Choroid plexus epithelial cell (primary cell): ENCODE results near the gene NLRP1.

Source experiments
- DNase-seq: peaks from one replicate; pipeline ENCODE4 v3.0.0-alpha.2; 2010; ENCODE audit warnings: low read depth
- H3K4me3 ChIP-seq: 2 replicates; pipeline ENCODE4 v1.5.1; 2011; ENCODE audit warnings: low read depth, mild to moderate bottlenecking, control low read depth, low read length, moderate library complexity
- TF ChIP-seq, protein P1 (sequence below): conservative IDR thresholded peaks from 2 replicates; pipeline ENCODE4 v1.5.1; 2011; ENCODE audit warnings: low read depth, mild to moderate bottlenecking, control low read depth, inconsistent platforms, low read length, moderate library complexity

Gene NLRP1

DNA sequence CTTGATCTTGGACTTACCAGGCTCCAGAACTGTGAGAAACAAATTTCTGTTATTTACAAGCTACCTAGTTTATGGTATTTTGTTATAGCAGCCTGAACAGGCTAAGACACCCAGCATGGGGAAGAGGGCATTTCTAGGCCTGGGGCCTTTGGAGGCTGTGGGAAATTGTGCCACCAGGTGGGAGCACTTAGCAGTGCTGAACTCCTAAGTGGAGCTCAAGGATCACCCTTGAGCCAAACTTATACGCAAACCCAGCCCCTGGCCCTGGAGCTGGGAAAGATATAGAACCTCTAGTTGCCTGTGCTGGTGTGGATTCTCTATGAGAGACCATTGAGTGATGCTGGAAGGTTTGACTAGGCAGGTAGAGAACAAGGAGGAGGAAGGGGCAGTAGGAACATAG lies 61.8 kb downstream of the NLRP1 start:
- DNase-seq = no peak
- no peak overlapping the region for H3K4me3 ChIP-seq
- TF ChIP-seq, protein P1, sequence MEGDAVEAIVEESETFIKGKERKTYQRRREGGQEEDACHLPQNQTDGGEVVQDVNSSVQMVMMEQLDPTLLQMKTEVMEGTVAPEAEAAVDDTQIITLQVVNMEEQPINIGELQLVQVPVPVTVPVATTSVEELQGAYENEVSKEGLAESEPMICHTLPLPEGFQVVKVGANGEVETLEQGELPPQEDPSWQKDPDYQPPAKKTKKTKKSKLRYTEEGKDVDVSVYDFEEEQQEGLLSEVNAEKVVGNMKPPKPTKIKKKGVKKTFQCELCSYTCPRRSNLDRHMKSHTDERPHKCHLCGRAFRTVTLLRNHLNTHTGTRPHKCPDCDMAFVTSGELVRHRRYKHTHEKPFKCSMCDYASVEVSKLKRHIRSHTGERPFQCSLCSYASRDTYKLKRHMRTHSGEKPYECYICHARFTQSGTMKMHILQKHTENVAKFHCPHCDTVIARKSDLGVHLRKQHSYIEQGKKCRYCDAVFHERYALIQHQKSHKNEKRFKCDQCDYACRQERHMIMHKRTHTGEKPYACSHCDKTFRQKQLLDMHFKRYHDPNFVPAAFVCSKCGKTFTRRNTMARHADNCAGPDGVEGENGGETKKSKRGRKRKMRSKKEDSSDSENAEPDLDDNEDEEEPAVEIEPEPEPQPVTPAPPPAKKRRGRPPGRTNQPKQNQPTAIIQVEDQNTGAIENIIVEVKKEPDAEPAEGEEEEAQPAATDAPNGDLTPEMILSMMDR = no peak

DNA sequence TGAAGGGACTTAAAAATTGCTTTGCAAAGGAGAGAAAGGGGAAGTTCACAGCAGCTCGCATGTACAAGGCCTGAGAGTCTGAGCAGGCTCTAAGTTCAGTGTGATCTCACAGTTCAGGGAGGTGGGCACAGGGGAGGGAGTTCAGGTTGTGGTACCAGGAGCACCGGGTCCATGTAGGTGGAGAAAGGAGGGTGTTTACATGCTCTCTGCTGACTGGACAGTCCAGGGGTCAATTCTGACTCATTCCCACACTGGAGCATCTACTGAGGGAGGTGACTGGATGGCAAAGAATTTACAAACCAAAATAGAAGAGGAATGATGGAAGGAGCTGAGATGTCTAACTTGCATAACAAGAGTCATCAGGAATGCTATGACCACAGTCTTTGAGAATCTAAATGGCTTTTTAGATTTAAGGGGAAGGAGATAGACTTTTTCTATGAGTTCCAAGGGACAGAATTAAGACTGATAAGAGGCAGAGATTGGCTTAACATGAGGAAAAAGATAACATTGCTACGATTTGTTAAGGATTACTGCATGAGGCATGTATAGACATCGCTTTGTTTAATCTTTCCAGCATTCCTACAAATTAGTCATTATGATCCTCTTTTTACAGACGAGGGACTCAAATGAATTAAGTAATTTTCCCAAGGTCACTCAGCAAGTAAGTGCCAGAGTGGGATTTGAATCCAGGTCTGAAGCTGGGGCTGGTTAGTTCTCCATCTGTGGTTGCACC lies 68.1 kb downstream of the NLRP1 start:
- TF ChIP-seq, protein P1 = no peak
- peak; percentile 98 for DNase-seq
- no peak overlapping the region for H3K4me3 ChIP-seq

DNA sequence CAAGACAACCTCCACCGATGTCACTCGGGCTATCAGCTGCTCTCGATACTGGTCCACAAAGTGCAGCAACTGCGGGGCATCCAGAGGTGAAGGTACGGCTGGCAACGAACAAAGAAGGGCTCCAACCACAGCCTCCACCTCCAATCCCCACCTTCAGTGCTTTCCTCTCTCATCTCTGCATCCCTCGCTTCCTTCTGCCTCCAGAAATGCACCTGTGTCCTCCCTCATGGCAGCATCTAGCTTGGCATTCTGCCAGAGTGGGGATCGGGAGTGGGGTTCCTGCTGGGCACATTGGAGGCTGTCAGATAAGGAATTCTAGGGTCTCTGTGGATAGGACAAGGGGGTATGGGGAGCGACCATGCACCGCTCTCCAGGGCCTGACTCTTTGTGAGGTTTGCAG lies 69.3 kb downstream of the NLRP1 start:
- H3K4me3 ChIP-seq = no peak overlapping the region
- TF ChIP-seq, protein P1 = no peak
- DNase-seq = no peak

DNA sequence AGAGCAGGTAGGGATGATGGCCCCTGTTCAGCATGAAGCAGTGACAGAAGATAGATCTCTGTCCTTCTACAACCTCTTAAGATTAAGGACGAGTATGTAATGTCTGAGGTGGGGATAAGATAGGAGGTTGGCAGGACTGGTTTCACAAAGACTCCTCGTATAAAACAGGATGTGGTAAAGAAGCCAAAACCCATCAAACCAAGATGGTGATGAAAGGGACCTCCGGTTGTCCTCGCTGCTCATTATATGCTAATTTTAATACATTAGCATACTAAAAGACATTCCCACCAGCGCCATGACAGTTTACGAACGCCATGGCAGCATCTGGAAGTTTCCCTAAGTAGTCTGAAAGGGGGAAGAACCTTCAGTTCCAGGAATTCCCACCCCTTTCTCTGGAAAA lies 70.7 kb downstream of the NLRP1 start:
- DNase-seq = no peak
- TF ChIP-seq, protein P1 = no peak
- no peak overlapping the region for H3K4me3 ChIP-seq

DNA sequence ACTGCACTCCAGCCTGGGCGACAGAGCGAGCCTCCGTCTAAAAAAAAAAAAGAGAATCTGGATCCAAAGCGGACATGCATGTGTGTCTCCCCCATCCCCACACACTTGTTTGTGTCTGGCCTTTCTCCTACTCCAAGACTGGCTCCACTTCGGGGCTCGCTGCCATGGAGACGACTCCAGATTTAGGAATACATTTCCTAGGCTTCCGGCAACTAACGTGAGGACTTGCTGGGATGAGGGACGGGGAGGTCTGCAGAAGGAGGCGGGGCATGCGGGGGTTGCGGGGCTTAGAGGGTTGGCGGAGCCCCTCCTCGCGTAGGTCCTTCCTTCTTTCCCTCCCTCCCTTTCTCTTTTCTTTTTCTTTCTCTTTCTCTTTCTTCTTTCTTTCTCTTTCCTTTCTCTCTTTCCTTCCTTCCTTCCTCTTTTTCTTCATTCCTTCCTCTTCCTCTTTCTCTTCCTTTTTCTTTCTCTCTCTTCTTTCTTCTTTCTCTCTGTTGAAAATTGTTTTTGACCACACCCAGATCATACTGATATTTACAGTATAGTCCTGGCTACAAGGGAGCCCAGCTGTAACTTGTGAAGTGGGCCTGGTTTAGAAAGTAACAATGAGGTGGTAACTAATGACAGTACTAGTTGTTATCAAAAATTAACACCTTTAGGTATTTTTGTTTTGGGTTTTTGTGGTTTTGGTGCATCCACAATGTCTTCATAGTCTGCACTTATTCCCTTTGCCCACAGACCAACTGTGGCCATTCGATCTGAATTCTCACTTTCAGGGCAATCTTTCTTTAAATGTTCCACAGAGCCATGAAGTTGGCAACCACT lies 72.7 kb downstream of the NLRP1 start:
- H3K4me3 ChIP-seq = no peak overlapping the region
- TF ChIP-seq, protein P1 = no peak
- DNase-seq = no peak

DNA sequence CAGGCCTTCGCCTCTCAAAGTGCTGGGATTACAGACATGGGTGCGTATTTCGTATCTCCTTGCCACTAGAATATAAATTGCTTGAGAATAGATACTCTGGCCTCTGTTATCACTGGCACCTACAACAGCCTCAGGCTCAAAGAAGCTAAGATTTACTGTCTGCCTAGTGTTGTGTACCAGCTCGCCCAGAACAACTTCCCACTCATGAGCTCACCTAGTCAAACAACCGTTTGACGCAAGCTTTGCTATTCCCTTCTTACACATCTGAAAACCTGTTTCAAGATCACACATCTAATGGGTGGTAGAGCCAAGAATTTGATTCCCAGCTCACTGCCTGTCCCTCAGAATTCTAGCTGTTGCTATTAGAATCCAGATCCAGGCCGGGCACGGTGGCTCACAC lies 73.5 kb downstream of the NLRP1 start:
- DNase-seq = no peak
- TF ChIP-seq, protein P1 = no peak
- no peak overlapping the region for H3K4me3 ChIP-seq
